Right lobe of liver (tissue), 6 donors: ENCODE results near the gene SEPTIN10. TPM values are rescaled to one million over a fixed set of nuclear protein-coding genes. Genes with fewer than 3 reads are reported as not detected.

ENCODE experiments used
- ATAC-seq, 4 donors: fragments of 200-7000 bp; cut with Tn5 transposase; one replicate each; pipeline ENCODE4 v1.9.1; 2020; ENCODE audit warnings: mild to moderate bottlenecking in 4 of 4, moderate library complexity in 4 of 4
- DNase-seq, 3 donors: peaks; one replicate each; pipeline ENCODE4 v3.0.0-alpha.2; 2020
- H3K27ac ChIP-seq, 3 donors: fragments of 200-600 bp; one replicate each; pipeline ENCODE4 v1.8.0; 2022
- H3K27me3 ChIP-seq, 2 donors: fragments of 200-600 bp; one replicate each; pipeline ENCODE4 v1.8.0; 2022
- H3K36me3 ChIP-seq, 4 donors: fragments of 200-600 bp; sonication (generic) in 1 of 4; one replicate each; pipeline versions ENCODE4 v1.5.1 to v1.8.0; 2017 to 2022; ENCODE audit warnings: control low read depth in 1 of 4
- H3K4me1 ChIP-seq, 4 donors: fragments of 200-600 bp; sonication (generic) in 1 of 4; one replicate each; pipeline versions ENCODE4 v1.5.1 to v1.8.0; 2017 to 2022; ENCODE audit warnings: control low read depth in 1 of 4
- H3K4me3 ChIP-seq, 3 donors: fragments of 200-600 bp; one replicate each; pipeline ENCODE4 v1.8.0; 2022
- H3K9me3 ChIP-seq, 4 donors: fragments of 200-600 bp; sonication (generic) in 1 of 4; one replicate each; pipeline versions ENCODE4 v1.5.1 to v1.8.0; 2017 to 2022; ENCODE audit warnings: control low read depth in 1 of 4
- POLR2A ChIP-seq: fragments of 450-650 bp; IDR thresholded peaks from one replicate; pipeline ENCODE4 v1.6.1; 2017; ENCODE audit warnings: antibody characterized with exemption, mild to moderate bottlenecking
- WGBS: methylation state at CpG from one replicate; pipeline ENCODE4 v1.1.6; 2018; ENCODE audit warnings: low coverage, low lambda C conversion rate; ENCODE audit not compliant: insufficient coverage; ENCODE audit errors: missing lambda C conversion rate; 5-methylcytosine and 5-hydroxymethylcytosine counted together
- intact Hi-C, 2 donors: fragments of 100-400 bp; cut with DNase I; formaldehyde crosslinking; loops; one replicate each; pipeline versions ENCODE4 v1.11.2 to v1.14.1; 2022
- total RNA-seq, 6 experiments: library from RNA; depleted of rRNA in 2 of 6; stranded (reverse); fragments of >200 nt in 2 of 6; fragmentation: NEBNext Ultra II Directional in 3 of 6; extraction: Animal tissue kit (Norgen Biotek cat#: 25700) in 3 of 6; gene quantifications; one replicate each; pipeline versions ENCODE4 v1.1.0 to v1.2.4, GENCODE V29; 2016 to 2023
- TF ChIP-seq, protein P1 (sequence below), 4 donors: fragments of 200-600 bp in 3 of 4; fragments of 450-650 bp in 1 of 4; IDR thresholded peaks; one replicate each; pipeline versions ENCODE4 v1.5.1 to v1.8.0; 2016 to 2022; ENCODE audit warnings: antibody characterized with exemption in 4 of 4, mild to moderate bottlenecking in 2 of 4
- donor health status: DM: no; HTN: yes; CAD: no.
- donor health status: DM: no; HTN: no; CAD: no.
- donor health status: DM: no; HTN: no; CAD: no.
- donor health status: DM: no; HTN: yes; CAD: no.
- donor health status: DM: no; HTN: yes; CAD: no.

The SEPTIN10 gene
- total RNA-seq, 6 experiments from 2014 or later: 34.6 to 52.8 (median 40.8) TPM

DNA sequence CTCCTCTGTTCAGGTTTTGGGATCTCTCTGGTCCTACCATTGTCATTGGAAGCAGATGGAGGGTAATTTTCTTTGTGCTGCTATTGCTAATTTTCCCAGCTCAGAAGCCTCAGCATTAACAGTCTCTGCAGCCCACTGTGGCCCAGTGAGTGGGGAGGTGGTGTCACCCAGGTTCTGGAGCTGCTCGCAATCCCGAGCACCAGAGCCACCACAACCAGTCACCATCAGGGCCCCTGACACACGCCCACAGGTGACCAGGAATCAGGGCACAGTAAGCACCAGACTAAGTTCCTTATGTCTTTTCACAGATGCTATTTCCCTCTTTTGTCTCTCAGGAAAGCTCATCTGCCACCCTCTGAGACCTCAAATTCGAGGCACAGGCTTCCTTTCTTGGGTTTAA is 87.9 kb downstream of the SEPTIN10 start:
- Histone ChIP-seq H3K36me3 (no peaks in the 10 kb centered on the region), H3K27me3 (no peaks in the 10 kb centered on the region), H3K4me1 (peaks cover 0 to 4% (median 0%) of the 10 kb centered on the region in 4 donors), H3K4me3 (no peak overlapping the region), H3K27ac (no peak overlapping the region), H3K9me3 (no peaks in the 10 kb centered on the region)
- WGBS: 14% methylated on average over 2 of the region's 4 CpGs
- DNase-seq: no peak
- intact Hi-C loops: no loop called here
- no peak for ATAC-seq
- TF ChIP-seq, protein P1, sequence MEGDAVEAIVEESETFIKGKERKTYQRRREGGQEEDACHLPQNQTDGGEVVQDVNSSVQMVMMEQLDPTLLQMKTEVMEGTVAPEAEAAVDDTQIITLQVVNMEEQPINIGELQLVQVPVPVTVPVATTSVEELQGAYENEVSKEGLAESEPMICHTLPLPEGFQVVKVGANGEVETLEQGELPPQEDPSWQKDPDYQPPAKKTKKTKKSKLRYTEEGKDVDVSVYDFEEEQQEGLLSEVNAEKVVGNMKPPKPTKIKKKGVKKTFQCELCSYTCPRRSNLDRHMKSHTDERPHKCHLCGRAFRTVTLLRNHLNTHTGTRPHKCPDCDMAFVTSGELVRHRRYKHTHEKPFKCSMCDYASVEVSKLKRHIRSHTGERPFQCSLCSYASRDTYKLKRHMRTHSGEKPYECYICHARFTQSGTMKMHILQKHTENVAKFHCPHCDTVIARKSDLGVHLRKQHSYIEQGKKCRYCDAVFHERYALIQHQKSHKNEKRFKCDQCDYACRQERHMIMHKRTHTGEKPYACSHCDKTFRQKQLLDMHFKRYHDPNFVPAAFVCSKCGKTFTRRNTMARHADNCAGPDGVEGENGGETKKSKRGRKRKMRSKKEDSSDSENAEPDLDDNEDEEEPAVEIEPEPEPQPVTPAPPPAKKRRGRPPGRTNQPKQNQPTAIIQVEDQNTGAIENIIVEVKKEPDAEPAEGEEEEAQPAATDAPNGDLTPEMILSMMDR (IDR thresholded peaks at IDR 0.05): no peak
- no peak for TF ChIP-seq POLR2A

GRCh38 chr2:109523536-109524361 is 90.0 kb downstream of the SEPTIN10 start:
- intact Hi-C loops: no loop called here
- ATAC-seq (peak in 3 of 4 donors; percentile 7 to 48 (median 44)), DNase-seq (peak in 2 of 3 donors; percentile 24 to 32)
- Histone ChIP-seq H3K27ac (no peak overlapping the region), H3K4me3 (no peak overlapping the region), H3K27me3 (no peaks in the 10 kb centered on the region), H3K9me3 (no peaks in the 10 kb centered on the region), H3K4me1 (peaks cover 0 to 4% (median 0%) of the 10 kb centered on the region in 4 donors), H3K36me3 (no peaks in the 10 kb centered on the region)
- 33% methylated on average over 4 of the region's 13 CpGs for WGBS
- TF ChIP-seq, protein P1 (IDR thresholded peaks at IDR 0.05): no peak
- no peak for TF ChIP-seq POLR2A

DNA sequence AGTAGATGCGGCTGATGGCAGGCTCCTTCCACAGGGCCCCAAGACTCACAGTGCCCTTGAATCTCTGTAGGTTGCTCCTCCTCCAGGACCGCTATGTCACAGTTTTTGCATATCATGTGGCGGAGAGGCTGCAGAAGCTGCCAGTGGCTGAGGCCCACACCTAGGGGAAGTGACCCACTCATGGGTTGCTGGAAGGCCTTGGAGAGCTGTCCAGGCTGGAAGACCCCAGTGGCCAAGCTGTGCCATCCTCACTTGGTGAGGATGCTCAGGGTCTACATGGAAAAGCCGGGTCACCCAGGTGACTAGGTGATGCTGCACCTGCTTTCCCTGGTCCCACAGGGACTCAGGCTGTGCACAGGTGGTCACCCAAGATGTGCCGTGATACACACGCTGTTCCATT is 90.6 kb downstream of the SEPTIN10 start:
- H3K27ac ChIP-seq: no peak overlapping the region
- 90% methylated on average over 3 of the region's 6 CpGs for WGBS
- ATAC-seq: no peak

GRCh38 chr2:109522063-109522374 is 91.7 kb downstream of the SEPTIN10 start:
- intact Hi-C loops: no loop called here
- Histone ChIP-seq H3K4me3 (no peak overlapping the region), H3K27me3 (no peaks in the 10 kb centered on the region), H3K27ac (no peak overlapping the region), H3K4me1 (peaks cover 0 to 4% (median 0%) of the 10 kb centered on the region in 4 donors), H3K36me3 (no peaks in the 10 kb centered on the region), H3K9me3 (no peaks in the 10 kb centered on the region)
- ATAC-seq (peak in 3 of 4 donors; percentile 31 to 52 (median 46)), DNase-seq (no peak)
- WGBS: 65% methylated on average over 7 of the region's 7 CpGs
- TF ChIP-seq POLR2A: no peak
- TF ChIP-seq, protein P1 (IDR thresholded peaks at IDR 0.05): no peak

More for the DNA sequence above, 90.6 kb downstream of the SEPTIN10 start:
- no peak for TF ChIP-seq POLR2A
- TF ChIP-seq, protein P1 (IDR thresholded peaks at IDR 0.05): no peak
- peak in 2 of 3 donors; percentile 15 to 19 for DNase-seq
- intact Hi-C loops: no loop called here
- Histone ChIP-seq H3K36me3 (no peaks in the 10 kb centered on the region), H3K4me3 (no peak overlapping the region), H3K27me3 (no peaks in the 10 kb centered on the region), H3K9me3 (no peaks in the 10 kb centered on the region), H3K4me1 (peaks cover 0 to 4% (median 0%) of the 10 kb centered on the region in 4 donors)
